ENCODE results near the gene D2HGDH.

The D2HGDH gene

GRCh38 chr2:241793385-241793784, 59.0 kb downstream of the D2HGDH start:
- no peak overlapping the region for H3K27ac ChIP-seq (ENCODE audit: low read length)
- H3K4me3 ChIP-seq (ENCODE audit: low read length), result no peak overlapping the region
- H3K79me2 ChIP-seq (ENCODE audit: low read length), result no peaks in the 10 kb centered on the region
- H3F3A ChIP-seq (ENCODE audit: insufficient read depth, low read length), result no peaks in the 10 kb centered on the region
- no peaks in the 10 kb centered on the region for H3K36me3 ChIP-seq (replicated peaks; ENCODE audit: insufficient read depth, low read length)
- H2AFZ ChIP-seq (ENCODE audit: low read length), result no peak overlapping the region
- no peaks in the 10 kb centered on the region for H3K9me3 ChIP-seq (replicated peaks; ENCODE audit: insufficient read depth, low read length)
- no peaks in the 10 kb centered on the region for H3K4me1 ChIP-seq (ENCODE audit: low read length)
- TF ChIP-seq EZH2 (optimal IDR thresholded peaks at IDR 0.05; ENCODE audit: low read depth, low read length) (no peak), EZH2phosphoT487 (IDR thresholded peaks at IDR 0.05; ENCODE audit: low read length) (no peak)
- TF ChIP-seq, protein P1, sequence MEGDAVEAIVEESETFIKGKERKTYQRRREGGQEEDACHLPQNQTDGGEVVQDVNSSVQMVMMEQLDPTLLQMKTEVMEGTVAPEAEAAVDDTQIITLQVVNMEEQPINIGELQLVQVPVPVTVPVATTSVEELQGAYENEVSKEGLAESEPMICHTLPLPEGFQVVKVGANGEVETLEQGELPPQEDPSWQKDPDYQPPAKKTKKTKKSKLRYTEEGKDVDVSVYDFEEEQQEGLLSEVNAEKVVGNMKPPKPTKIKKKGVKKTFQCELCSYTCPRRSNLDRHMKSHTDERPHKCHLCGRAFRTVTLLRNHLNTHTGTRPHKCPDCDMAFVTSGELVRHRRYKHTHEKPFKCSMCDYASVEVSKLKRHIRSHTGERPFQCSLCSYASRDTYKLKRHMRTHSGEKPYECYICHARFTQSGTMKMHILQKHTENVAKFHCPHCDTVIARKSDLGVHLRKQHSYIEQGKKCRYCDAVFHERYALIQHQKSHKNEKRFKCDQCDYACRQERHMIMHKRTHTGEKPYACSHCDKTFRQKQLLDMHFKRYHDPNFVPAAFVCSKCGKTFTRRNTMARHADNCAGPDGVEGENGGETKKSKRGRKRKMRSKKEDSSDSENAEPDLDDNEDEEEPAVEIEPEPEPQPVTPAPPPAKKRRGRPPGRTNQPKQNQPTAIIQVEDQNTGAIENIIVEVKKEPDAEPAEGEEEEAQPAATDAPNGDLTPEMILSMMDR (IDR thresholded peaks at IDR 0.05; ENCODE audit: low read length), result no peak
- peaks cover 25% of the 10 kb centered on the region for H3K27me3 ChIP-seq (replicated peaks; ENCODE audit: insufficient read depth, low read length)
- no peaks in the 10 kb centered on the region for H3K9me2 ChIP-seq (replicated peaks; ENCODE audit: insufficient read depth, low read length)
- H3K4me2 ChIP-seq (ENCODE audit: low read depth, low read length), result no peak overlapping the region
- H3K9ac ChIP-seq (ENCODE audit: low read length), result no peak overlapping the region
- no peaks in the 10 kb centered on the region for H4K20me1 ChIP-seq (ENCODE audit: insufficient read depth, low read length)
- DNase-seq, result no peak

GRCh38 chr2:241794250-241794823, 59.9 kb downstream of the D2HGDH start:
- no peaks in the 10 kb centered on the region for H3K9me2 ChIP-seq (replicated peaks; ENCODE audit: insufficient read depth, low read length)
- no peak overlapping the region for H3K4me2 ChIP-seq (ENCODE audit: low read depth, low read length)
- H2AFZ ChIP-seq (ENCODE audit: low read length), result no peak overlapping the region
- no peaks in the 10 kb centered on the region for H3K79me2 ChIP-seq (ENCODE audit: low read length)
- peaks cover 27% of the 10 kb centered on the region for H3K27me3 ChIP-seq (replicated peaks; ENCODE audit: insufficient read depth, low read length)
- DNase-seq, result no peak
- H3F3A ChIP-seq (ENCODE audit: insufficient read depth, low read length), result no peaks in the 10 kb centered on the region
- H3K4me1 ChIP-seq (ENCODE audit: low read length), result no peaks in the 10 kb centered on the region
- no peaks in the 10 kb centered on the region for H4K20me1 ChIP-seq (ENCODE audit: insufficient read depth, low read length)
- H3K4me3 ChIP-seq (ENCODE audit: low read length), result no peak overlapping the region
- no peak overlapping the region for H3K9ac ChIP-seq (ENCODE audit: low read length)
- H3K36me3 ChIP-seq (replicated peaks; ENCODE audit: insufficient read depth, low read length), result no peaks in the 10 kb centered on the region
- H3K27ac ChIP-seq (ENCODE audit: low read length), result no peak overlapping the region
- no peaks in the 10 kb centered on the region for H3K9me3 ChIP-seq (replicated peaks; ENCODE audit: insufficient read depth, low read length)
- TF ChIP-seq, protein P1 (IDR thresholded peaks at IDR 0.05; ENCODE audit: low read length), result no peak
- TF ChIP-seq EZH2phosphoT487 (IDR thresholded peaks at IDR 0.05; ENCODE audit: low read length) (no peak), EZH2 (optimal IDR thresholded peaks at IDR 0.05; ENCODE audit: low read depth, low read length) (no peak)

GRCh38 chr2:241795021-241795999, 60.9 kb downstream of the D2HGDH start:
- H4K20me1 ChIP-seq (ENCODE audit: insufficient read depth, low read length), result no peaks in the 10 kb centered on the region
- H3K9me3 ChIP-seq (replicated peaks; ENCODE audit: insufficient read depth, low read length), result no peaks in the 10 kb centered on the region
- no peaks in the 10 kb centered on the region for H3K9me2 ChIP-seq (replicated peaks; ENCODE audit: insufficient read depth, low read length)
- no peak overlapping the region for H3K4me3 ChIP-seq (ENCODE audit: low read length)
- H3K9ac ChIP-seq (ENCODE audit: low read length), result no peak overlapping the region
- H3F3A ChIP-seq (ENCODE audit: insufficient read depth, low read length), result no peaks in the 10 kb centered on the region
- H3K4me2 ChIP-seq (ENCODE audit: low read depth, low read length), result no peak overlapping the region
- H3K4me1 ChIP-seq (ENCODE audit: low read length), result no peaks in the 10 kb centered on the region
- peaks cover 27% of the 10 kb centered on the region for H3K27me3 ChIP-seq (replicated peaks; ENCODE audit: insufficient read depth, low read length)
- DNase-seq, result no peak
- H3K27ac ChIP-seq (ENCODE audit: low read length), result no peak overlapping the region
- no peak overlapping the region for H2AFZ ChIP-seq (ENCODE audit: low read length)
- no peaks in the 10 kb centered on the region for H3K79me2 ChIP-seq (ENCODE audit: low read length)
- H3K36me3 ChIP-seq (replicated peaks; ENCODE audit: insufficient read depth, low read length), result no peaks in the 10 kb centered on the region
- TF ChIP-seq, protein P1 (IDR thresholded peaks at IDR 0.05; ENCODE audit: low read length), result no peak
- TF ChIP-seq EZH2 (optimal IDR thresholded peaks at IDR 0.05; ENCODE audit: low read depth, low read length) (no peak), EZH2phosphoT487 (IDR thresholded peaks at IDR 0.05; ENCODE audit: low read length) (no peak)
